DMS 273 treated with DMSO at 0.1 percent for 48 hours (cell line): ENCODE data around the gene SLC9A9.
"Not testable (repeated sequence)": the region's sequence is repeated elsewhere in the genome, so short reads cannot be mapped to it uniquely, and the experiment has no call there.

ENCODE experiments used
- DNase-seq: peaks from one replicate; lab custom pipeline; 2025; lab: John Stamatoyannopoulos, UW

The SLC9A9 gene

DNA sequence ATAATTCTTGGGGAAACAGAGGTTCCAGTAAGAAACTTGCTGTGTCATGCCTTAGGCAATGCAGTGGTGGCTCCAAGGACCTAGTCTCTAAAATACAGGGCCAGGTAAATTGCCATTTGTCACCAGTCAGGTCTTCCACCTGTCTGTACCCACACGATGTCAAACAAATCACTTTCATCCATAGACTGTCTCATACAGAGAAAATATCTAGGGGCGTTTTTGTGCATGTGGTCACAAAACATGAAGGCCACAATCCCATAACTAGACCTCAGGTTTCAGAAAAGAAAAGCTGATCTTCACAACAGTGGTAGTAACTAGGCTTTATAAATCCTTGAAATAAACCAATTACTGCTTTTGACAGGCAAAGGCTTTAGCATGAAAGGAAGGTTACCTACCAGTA lies 92.3 kb downstream of the SLC9A9 start:
- no peak for DNase-seq

DNA sequence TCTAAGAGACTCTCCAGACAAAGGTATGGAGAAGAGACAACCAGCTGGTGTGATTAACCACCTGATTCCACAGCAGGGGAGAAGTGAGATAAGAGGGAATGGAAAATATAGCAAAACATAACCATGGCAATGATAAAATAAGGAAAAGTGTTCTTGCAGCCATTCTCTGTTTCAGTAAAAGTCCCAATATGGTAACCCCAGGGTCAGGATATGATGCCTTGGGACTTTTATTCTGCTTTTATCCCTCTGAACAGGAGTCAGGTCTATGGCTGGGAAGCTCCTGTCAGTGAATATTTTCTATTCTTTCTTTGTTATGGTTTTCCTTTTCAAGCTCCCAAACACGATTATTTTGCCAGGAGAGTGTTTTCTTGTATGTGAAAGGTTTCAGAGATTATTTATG lies 94.2 kb downstream of the SLC9A9 start:
- DNase-seq, result no peak

DNA sequence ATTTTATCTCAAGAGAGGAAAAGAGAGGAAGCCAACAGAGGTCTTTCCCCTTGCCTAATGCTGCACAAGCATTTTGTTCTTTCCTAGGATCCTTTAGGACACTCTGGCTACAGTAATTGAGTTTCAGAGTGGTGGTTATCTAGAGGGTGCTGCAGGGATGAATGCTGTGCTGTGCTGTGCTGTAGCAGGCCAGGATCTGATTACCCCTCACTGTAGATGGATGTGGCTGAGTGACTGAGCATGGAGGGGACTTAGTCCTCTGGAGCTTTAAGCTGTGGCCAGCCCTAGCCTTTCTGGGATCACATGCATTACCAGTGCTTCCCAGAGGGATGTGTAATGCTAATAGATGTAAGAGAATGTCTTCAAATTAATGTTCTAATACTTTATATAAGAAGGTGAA lies 94.8 kb downstream of the SLC9A9 start:
- no peak for DNase-seq

DNA sequence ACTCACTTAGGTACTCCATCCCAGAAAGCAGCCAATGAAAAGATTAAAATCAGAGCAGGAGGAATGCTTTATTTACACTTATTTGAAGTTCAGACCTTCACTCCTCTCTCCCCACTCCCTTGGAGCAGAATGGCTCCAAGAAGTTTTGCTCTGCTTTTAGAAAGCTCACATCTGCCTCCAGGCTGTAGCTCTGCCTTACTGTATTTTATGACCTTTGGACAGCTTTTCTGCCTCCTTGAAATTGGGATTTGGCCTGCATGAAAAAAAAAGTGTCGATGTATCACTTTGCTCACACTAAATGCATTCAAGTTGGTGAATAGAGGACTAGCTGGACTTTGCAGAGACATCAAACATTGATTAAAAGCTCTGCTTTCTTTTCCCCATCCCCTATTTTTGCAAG lies 95.3 kb downstream of the SLC9A9 start:
- DNase-seq, result no peak

DNA sequence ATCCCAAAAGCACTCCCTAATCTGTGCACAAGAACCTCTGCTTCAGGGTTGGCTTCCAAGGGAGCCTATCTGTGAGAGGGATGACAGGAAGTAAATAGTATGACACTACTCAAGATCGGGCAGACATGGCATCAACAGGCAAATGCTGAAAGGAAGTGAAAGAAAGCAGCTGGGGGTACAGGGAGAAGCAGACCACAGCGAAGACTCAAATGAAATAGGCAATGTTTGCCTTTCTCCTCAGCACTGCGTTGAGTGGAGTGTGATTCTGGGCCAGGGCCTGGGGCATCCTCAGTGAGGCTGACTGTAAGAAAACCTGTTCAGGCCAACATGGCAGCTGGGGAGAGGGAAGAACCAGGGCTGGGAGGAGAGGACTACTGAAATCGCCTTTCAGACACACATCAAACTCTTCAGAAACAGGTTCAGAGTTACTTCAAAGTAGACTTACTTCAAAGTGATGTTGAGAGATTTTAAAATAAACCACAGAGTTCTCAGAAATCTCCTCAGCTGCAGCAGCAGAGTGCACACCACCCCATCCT lies 96.6 kb downstream of the SLC9A9 start:
- no peak for DNase-seq

DNA sequence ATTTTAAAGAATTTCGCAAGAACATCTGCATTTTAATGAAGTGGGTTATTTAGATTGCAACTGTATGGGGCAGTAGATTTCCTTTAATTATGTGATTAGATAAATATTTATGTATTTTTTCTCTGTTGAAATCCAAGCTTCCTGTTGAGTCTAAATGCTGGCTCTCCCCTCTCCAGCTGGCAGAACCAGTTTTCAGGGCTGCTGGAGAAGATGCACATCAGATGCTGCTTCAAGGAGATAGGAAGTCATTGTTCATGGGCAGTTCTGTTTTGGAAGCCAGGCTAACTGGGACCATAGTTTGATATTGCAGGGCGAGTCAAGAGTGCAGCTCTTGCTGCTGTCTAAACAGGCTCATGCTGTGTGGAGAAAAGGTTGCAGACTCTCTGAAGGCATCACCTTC lies 97.4 kb downstream of the SLC9A9 start:
- DNase-seq, result no peak

DNA sequence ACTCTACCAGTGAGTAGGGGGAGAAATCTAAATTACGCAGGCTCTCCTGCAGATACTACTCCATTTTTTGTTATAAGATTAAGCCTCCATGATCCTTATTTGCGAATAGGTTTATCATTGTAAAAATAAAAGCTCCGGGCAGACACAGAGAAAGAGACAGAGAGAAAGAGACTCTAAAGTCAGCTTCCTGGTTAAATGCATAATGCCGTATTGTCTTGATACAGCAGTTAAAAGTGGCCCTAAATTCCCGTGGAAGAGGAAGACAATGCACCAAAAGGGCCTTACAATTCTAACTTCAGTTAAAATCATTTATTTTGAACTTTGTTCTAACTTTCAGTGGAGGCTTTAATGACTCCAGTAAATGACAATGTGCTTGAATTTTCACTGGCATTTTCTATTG lies 98.3 kb downstream of the SLC9A9 start:
- no peak for DNase-seq

DNA sequence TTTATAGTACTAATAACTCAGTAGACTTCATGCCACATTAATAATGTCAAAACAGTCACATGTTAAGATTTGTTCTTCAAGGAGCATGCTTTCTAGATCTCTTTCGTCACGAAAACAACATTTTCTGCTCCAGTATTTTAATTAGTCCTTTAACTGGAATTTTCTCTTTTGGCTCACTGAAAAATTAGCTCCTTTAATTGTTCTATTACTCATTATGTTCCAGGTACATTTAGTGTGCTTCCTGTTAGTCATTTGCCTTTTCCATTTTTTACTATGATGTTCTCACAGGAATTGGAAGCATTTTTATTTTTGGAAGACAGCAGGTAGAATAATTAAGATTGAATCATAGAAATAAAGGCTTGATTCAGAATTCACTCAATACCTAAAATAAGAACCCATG lies 111.2 kb downstream of the SLC9A9 start:
- DNase-seq, result no peak

DNA sequence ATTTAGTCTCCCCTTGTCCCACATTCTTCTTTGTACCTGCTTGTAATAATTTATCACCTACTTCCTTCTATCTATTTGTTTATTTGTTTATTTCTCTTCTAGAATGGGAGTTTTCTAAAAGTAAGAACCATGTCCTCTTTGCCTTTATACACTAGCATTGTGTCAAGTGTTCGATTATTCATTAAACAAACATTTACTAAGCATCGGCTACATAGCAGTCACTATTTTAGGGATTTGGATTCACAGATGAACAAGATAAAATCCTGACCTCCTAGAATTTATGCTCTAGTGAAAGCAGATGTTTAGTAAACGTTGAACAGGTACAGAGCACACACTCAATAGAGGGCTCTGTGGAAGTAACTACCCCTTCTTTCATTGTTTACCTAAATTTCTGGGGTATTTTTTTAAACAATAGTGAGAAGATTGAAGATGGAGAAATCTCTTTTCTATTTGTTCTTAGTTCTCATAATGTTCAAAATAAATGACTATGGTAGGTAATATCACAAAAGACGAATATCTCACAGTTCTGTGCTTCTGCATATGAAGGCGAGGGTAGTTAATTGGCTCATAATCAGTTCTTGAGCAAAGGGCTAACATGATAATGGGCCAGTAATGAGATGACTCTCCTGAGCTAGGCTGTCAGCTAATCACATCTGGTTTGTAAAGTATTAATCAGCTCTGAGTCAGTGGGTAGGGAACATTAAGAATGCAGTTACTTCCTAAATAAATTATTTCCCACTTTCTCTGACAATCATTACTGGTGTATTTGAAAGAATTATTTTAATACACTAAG lies 111.9 kb downstream of the SLC9A9 start:
- no peak for DNase-seq

DNA sequence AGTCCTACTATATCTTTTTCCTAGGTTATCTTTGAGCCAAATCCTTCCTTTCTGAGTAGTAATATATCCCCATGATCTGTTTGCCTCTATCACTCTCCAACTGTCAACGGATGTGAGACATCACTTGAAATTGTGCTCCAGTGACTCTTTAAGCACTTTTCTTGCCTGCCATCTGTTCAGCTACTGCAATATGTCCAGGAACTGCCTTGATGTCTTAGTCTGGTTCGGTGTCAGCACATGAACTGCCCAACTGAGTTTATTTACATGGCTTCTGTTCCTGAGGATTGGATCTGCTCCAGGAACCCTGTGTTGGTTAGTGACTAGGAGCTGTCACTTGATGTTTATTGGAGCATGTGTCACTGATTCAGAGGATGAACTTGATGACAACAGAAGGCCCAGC lies 116.5 kb downstream of the SLC9A9 start:
- DNase-seq, result peak; percentile 79

DNA sequence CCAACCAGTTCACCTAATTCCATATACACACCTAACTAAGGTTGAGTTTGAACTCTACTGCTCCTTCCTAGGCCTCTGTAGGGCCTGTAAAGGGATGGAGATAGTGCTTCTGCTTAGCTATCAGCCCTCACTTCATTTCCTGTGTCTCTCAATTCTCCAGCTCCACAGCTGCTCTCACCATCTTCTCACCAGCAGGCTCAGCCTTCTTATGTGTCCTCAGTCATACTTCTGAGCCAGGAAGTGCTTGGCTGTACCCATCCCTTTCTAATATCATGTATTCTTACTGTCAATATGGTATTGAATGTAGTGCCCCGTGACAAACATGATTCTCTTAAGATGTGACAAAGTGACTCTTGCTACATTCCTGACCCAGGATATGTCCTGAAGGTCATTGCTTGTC lies 116.9 kb downstream of the SLC9A9 start:
- DNase-seq, result no peak

DNA sequence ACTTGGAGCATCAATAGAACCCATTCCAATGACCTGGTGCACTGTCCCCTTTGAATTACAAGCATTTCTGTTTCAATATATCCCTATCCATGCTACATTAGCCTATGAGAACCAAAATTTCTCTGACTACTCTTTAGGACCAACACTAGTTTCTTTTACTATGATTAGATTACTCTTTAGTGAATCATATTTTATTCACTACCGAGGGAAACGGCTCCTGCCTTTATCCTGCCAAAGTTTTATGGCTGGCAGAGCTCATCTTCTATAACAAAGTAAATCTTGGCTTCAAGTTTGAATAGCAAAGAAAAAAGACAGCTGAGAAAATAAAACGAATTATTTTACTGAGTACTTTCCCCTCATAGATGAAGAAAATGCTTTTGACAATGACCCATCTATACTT lies 120.9 kb downstream of the SLC9A9 start:
- no peak for DNase-seq

DNA sequence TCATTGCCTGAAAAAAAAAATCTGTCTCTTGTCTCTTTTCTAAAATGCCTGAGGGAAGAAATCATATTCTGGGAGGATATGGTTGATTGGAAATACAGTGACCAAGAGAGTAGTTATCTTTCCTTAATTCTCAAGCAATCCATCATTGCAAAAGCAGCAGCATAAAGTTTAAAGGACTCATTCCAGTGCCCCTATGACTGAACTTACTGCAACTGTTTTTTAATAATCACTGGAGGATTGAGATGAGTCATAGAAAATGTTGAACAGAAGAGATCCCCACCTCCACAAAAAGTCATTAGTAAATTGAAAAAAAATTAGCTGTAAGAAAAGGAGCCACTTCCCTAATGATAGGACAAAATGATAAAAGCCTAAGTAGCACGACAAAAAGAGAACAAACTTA lies 121.5 kb downstream of the SLC9A9 start:
- DNase-seq, result no peak

DNA sequence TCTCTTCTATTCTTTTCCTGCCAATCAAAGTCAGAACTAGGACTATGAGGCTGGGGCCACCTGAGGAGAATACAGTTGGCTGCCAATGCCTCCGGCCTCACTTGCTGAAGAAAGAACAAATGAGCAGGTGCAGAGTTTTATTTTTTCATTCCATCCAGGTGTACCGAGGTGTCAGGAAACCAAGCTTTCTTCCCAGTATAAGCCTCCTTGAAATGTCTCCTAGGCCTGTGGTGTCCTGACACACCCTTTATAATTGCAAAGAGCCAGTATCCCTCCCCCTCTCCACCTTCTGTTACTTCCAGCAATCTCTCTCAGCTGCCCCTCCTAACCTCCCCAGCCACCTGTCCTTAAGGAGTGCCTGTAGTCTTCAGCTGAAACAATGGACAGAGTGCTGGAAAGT lies 127.9 kb downstream of the SLC9A9 start:
- peak; percentile 35 for DNase-seq

DNA sequence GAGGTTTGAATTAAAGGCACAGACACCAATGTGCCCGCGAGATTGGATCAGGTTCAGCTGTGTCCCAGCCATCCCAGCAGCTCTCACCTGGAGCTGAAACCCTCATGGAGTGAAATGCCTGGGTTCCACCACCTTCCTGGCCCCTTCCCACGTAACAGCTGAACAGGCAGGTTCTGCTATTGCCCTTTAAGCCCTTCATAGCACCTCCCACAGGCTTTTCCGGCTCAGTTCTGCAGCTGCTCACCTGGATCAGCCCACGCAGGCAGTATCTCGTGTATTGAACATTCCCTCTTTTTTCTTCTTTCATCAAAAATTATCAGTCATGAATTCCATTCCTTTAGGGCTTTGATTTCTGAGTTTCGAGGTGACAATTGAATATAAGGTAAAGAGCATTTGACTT lies 129.8 kb downstream of the SLC9A9 start:
- DNase-seq, result no peak

DNA sequence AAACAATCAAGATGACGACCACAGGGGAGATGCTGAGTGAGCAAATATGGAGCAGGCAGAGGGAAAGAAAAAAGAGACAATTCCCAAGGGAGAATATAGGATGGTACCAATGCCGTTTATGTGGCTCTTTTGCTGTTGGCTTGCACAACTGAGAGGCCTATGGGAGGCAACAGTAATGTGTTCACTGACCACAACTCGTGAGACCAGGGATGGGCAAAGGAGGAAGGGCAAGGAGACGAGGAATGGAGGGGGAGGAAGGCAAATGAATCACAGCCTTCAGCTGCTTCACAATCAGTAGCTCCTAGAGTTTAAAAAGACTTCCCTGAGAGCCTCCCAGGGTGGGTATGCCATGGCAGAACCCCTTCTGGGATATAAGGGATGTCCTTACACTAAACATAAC lies 131.5 kb downstream of the SLC9A9 start:
- DNase-seq, result no peak

DNA sequence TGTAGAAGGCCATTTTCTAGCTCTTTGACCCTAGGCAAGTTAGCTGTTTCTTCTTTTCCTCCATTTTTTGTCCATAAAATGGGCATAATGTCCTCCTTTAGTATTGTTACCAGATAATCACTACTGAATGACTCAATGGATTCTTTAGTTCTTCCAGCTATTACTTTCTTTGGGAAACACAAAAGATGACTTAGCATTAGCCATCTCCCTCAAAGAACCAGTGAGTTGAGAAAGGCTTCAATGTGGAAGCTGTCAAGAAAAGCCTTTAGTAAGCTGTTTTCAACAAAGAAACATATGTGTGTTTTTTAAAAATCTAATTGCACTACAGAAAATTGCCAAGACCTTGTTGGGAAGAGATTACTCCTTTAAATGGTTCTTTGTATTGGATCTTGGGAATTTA lies 135.7 kb downstream of the SLC9A9 start:
- DNase-seq, result no peak

DNA sequence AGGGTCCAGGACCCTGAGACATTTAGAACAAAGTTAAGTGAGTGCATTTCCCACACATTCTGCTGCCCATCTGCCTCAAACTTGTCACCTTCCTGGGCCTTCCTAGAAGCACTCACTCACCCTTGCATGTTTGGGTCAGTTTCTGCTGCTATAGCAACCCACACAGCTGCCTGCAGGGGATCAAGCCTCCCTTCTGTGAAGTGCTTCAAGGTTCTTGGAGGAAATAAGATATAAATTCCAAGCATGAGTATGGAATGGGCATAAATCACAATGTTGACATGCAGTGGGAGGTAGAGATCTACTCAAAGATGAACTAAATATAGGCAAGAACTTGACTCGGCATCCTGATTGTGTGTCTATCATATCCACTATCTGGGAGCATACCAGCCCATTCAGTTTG lies 140.4 kb downstream of the SLC9A9 start:
- DNase-seq, result no peak

DNA sequence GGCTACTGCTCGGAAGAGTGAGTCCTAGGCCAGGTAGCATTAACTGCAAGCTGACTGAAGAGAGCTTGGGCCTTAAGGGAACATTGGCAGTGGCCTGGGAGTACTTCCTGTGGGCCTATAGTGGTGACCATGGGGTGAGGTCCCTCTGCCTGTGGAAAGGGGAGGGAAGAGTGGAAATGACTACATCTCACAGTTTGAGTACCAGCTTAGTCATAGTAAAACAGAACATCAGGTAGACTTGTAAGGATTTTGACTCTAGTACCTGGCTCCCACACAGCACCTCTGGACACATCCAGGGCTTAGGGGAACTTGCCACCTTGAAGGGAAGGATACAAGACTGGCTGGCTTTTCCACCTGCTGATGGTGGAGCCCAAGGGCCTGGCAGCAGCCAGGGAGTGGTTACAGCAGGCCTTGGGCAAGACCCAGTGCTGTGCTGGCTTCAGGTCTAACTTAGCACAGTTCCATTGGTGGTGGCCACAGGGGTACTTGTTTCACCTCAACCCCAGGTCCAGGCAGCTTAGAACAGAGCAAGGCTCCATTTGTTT lies 147.8 kb downstream of the SLC9A9 start:
- DNase-seq, result no peak

DNA sequence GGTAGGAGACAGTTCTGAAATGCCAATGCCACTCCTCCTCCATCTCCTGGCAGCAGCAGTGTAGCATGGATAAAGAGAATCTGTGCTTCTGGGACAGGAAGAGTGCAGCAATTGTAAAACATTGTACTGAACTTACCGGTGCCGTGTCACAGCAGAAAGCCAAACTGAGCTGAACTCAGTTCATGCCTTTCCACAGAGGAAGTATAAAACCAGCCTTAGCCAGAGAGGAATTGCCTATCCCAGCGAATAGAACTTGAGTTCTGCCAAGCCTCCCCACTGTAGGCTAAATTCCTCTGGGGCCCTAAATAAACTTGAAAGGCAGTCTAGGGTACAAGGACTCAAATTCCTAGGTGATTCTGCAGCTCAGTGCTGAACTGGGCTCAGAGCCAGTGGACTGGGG lies 148.8 kb downstream of the SLC9A9 start:
- DNase-seq, result no peak

DNA sequence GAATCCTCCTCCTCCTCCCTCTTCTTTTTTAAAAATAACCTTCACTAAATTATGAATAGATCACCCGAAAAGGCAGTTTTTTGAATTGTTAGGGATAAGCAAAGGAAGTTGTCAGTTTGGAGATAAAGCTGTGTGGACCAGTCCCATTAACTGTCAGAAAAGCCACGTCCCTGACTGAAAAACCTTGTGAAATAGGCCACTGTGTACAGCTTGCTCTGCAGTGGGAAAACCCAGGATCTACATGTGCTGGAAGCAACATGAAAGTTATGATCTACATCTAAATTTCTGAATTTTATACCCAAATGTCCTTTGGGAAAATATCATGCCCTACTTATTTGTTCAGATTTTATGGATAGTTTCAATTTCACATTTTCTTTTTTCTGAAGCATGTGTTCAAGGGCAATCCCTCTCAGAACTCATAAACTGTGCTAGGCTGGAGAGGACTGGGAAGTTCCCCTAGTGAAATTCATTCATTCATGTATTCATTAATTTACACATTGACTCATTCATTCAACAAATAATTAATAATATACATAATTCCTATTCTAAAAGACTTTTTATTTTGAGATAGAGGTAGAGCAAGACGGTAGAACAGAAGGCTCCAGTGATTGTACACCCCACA lies 149.5 kb downstream of the SLC9A9 start:
- DNase-seq, result no peak

DNA sequence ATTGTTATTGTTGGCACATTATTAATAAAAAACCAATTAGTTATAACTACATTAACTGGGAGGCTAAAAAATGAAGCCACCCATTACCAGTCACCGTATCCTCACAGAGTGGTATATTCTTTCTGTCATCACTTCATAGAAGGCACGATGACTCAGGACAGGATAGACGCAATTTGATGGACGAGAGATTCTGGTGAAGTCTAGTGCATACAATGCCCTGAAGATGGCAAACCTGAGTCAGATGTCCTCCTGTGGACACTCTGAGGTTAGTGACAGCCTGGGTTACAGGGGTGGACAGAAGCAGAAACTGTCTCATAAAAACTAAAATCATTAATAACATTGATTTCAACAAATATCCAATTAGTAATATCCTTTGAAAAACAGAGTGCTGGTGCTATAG lies 150.3 kb downstream of the SLC9A9 start:
- no peak for DNase-seq

DNA sequence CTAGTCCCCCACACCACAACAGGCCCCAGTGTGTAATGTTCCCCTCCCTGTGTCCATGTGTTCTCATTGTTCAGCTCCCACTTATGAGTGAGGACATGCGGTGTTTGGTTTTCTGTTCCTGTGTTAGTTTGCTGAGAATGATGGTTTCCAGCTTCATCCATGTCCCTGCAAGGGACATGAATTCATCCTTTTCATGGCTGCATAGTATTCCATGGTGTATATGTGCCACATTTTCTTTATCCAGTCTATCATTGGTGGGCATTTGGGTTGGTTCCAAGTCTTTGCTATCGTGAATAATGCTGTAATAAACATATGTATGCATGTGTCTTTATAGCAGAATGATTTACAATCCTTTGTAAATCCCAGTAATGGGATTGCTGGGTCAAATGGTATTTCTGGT lies 152.9 kb downstream of the SLC9A9 start:
- DNase-seq, result not testable (repeated sequence)
